A673 (cell line): ENCODE results near the gene SAMD14.

Experiments used
- EZH2 ChIP-seq: fragments of 200-600 bp; sonication (generic); IDR thresholded peaks from 2 replicates; pipeline ENCODE4 v1.6.1; 2017; ENCODE audit warnings: borderline replicate concordance, low read depth, mild to moderate bottlenecking, mixed read lengths, antibody characterized with exemption, low read length; ENCODE audit not compliant: poor library complexity, severe bottlenecking
- TF ChIP-seq, protein P1 (sequence below): fragments of 300-800, 200-600 bp; sonication (generic); conservative IDR thresholded peaks from 2 replicates; pipeline ENCODE4 v1.5.1; 2017; ENCODE audit warnings: low read depth, mild to moderate bottlenecking, antibody characterized with exemption, low read length, moderate library complexity, mixed read lengths

GRCh38 chr17:50100480-50100883 lies 29.5 kb downstream of the SAMD14 start:
- TF ChIP-seq, protein P1, sequence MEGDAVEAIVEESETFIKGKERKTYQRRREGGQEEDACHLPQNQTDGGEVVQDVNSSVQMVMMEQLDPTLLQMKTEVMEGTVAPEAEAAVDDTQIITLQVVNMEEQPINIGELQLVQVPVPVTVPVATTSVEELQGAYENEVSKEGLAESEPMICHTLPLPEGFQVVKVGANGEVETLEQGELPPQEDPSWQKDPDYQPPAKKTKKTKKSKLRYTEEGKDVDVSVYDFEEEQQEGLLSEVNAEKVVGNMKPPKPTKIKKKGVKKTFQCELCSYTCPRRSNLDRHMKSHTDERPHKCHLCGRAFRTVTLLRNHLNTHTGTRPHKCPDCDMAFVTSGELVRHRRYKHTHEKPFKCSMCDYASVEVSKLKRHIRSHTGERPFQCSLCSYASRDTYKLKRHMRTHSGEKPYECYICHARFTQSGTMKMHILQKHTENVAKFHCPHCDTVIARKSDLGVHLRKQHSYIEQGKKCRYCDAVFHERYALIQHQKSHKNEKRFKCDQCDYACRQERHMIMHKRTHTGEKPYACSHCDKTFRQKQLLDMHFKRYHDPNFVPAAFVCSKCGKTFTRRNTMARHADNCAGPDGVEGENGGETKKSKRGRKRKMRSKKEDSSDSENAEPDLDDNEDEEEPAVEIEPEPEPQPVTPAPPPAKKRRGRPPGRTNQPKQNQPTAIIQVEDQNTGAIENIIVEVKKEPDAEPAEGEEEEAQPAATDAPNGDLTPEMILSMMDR: no peak
- TF ChIP-seq EZH2: no peak
